ENCODE data around the gene CCDC124. TPM values are rescaled to one million over a fixed set of nuclear protein-coding genes. Genes with fewer than 3 reads are reported as not detected.

Gene CCDC124
- polyA plus RNA-seq, 1 donor (not counting 4 experiments of a cell fraction or from before 2014, with no cell fraction given): 58.7 TPM

- dilution Hi-C loops (cut with MboI; ENCODE audit: extremely low pct_ligation_motif_present, low sequenced_read_pairs): no loop called here
- Histone ChIP-seq H3K9me3 (ENCODE audit: control insufficient read depth, low read depth, low read length) (no peaks in the 10 kb centered on the region), H3K79me2 (ENCODE audit: control insufficient read depth, insufficient read depth, low read length) (no peaks in the 10 kb centered on the region), H3K27ac (ENCODE audit: control insufficient read depth, insufficient read depth, low read length) (no peak overlapping the region), H2AFZ (ENCODE audit: control insufficient read depth, low read length) (no peak overlapping the region), H3K9me1 (ENCODE audit: control insufficient read depth, extremely low read depth, insufficient read depth, low read length) (no peaks in the 10 kb centered on the region), H3K27me3 (ENCODE audit: control insufficient read depth, extremely low read depth, insufficient read depth, low read length) (no peaks in the 10 kb centered on the region), H3K4me2 (ENCODE audit: control insufficient read depth, extremely low read depth, insufficient read depth, low read depth, low read length) (no peak overlapping the region), H4K20me1 (ENCODE audit: control insufficient read depth, extremely low read depth, insufficient read depth, low read length) (peaks cover 5% of the 10 kb centered on the region), H3K9ac (ENCODE audit: control insufficient read depth, extremely low read depth, insufficient read depth, low read length) (no peak overlapping the region), H3K4me3 (ENCODE audit: control insufficient read depth in 2 of 3, extremely low read depth in 1 of 3, insufficient read depth in 2 of 3, low read depth in 1 of 3, low read length in 3 of 3) (no peak overlapping the region), H3K4me1 (ENCODE audit: control insufficient read depth, extremely low read depth, insufficient read depth, low read length) (no peaks in the 10 kb centered on the region), H3K36me3 (ENCODE audit: control insufficient read depth in 2 of 2, extremely low read depth in 1 of 2, insufficient read depth in 2 of 2, low read length in 2 of 2) (no peaks in the 10 kb centered on the region)
- no peak for TF ChIP-seq EZH2 (IDR thresholded peaks at IDR 0.05; ENCODE audit: low read length)
- TF ChIP-seq, protein P1, sequence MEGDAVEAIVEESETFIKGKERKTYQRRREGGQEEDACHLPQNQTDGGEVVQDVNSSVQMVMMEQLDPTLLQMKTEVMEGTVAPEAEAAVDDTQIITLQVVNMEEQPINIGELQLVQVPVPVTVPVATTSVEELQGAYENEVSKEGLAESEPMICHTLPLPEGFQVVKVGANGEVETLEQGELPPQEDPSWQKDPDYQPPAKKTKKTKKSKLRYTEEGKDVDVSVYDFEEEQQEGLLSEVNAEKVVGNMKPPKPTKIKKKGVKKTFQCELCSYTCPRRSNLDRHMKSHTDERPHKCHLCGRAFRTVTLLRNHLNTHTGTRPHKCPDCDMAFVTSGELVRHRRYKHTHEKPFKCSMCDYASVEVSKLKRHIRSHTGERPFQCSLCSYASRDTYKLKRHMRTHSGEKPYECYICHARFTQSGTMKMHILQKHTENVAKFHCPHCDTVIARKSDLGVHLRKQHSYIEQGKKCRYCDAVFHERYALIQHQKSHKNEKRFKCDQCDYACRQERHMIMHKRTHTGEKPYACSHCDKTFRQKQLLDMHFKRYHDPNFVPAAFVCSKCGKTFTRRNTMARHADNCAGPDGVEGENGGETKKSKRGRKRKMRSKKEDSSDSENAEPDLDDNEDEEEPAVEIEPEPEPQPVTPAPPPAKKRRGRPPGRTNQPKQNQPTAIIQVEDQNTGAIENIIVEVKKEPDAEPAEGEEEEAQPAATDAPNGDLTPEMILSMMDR (optimal IDR thresholded peaks at IDR 0.05 in 1 of 3, IDR thresholded peaks at IDR 0.05 in 1 of 3, conservative IDR thresholded peaks at IDR 0.05 in 1 of 3; ENCODE audit: extremely low read depth in 1 of 3, insufficient read depth in 2 of 3, low read length in 3 of 3): no peak
- FAIRE-seq: no peak
- DNase-seq (ENCODE audit: low read depth, low spot score): no peak
These were observed 43.1 kb upstream of the CCDC124 start for GRCh38 chr19:17889609-17890214.

DNA sequence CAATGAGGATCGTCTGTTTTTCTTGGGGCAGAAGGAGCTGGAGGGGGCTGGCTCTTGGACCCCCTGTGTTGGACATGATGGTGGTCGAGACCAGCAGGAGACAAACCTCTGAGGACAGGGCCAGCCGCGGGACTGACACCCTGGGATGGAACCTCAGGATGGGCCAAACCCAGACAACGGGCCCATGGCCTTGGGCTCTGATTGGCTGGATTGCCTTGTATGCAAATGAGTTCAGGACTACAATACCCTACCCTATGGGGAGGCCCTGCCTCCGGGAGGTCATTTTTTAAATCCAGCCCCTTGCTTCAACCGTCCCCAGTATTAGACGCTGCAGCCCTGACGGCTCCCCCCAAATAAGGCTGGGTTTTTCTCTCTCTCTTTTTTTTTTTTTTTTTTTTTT lies 39.0 kb upstream of the CCDC124 start:
- Histone ChIP-seq H3K36me3 (ENCODE audit: control insufficient read depth in 2 of 2, extremely low read depth in 1 of 2, insufficient read depth in 2 of 2, low read length in 2 of 2) (no peaks in the 10 kb centered on the region), H3K4me2 (ENCODE audit: control insufficient read depth, extremely low read depth, insufficient read depth, low read depth, low read length) (no peak overlapping the region), H4K20me1 (ENCODE audit: control insufficient read depth, extremely low read depth, insufficient read depth, low read length) (peaks cover 5% of the 10 kb centered on the region), H3K9me3 (ENCODE audit: control insufficient read depth, low read depth, low read length) (no peaks in the 10 kb centered on the region), H3K27me3 (ENCODE audit: control insufficient read depth, extremely low read depth, insufficient read depth, low read length) (no peaks in the 10 kb centered on the region), H3K4me1 (ENCODE audit: control insufficient read depth, extremely low read depth, insufficient read depth, low read length) (no peaks in the 10 kb centered on the region), H3K9ac (ENCODE audit: control insufficient read depth, extremely low read depth, insufficient read depth, low read length) (no peak overlapping the region), H3K27ac (ENCODE audit: control insufficient read depth, insufficient read depth, low read length) (no peak overlapping the region), H3K9me1 (ENCODE audit: control insufficient read depth, extremely low read depth, insufficient read depth, low read length) (no peaks in the 10 kb centered on the region), H3K79me2 (ENCODE audit: control insufficient read depth, insufficient read depth, low read length) (no peaks in the 10 kb centered on the region), H2AFZ (ENCODE audit: control insufficient read depth, low read length) (no peak overlapping the region), H3K4me3 (ENCODE audit: control insufficient read depth in 2 of 3, extremely low read depth in 1 of 3, insufficient read depth in 2 of 3, low read depth in 1 of 3, low read length in 3 of 3) (no peak overlapping the region)
- DNase-seq (ENCODE audit: low read depth, low spot score) (no peak), FAIRE-seq (no peak)
- TF ChIP-seq EZH2 (IDR thresholded peaks at IDR 0.05; ENCODE audit: low read length): no peak
- TF ChIP-seq, protein P1 (optimal IDR thresholded peaks at IDR 0.05 in 1 of 3, IDR thresholded peaks at IDR 0.05 in 1 of 3, conservative IDR thresholded peaks at IDR 0.05 in 1 of 3; ENCODE audit: extremely low read depth in 1 of 3, insufficient read depth in 2 of 3, low read length in 3 of 3): no peak
- dilution Hi-C loops (cut with MboI; ENCODE audit: extremely low pct_ligation_motif_present, low sequenced_read_pairs): no loop called here
